Caco-2 (cell line): ENCODE results near the gene LRRC27. TPM values are rescaled to one million over a fixed set of nuclear protein-coding genes. Genes with fewer than 3 reads are reported as not detected.

Experiments
- BruUV-seq: library from RNA; stranded (reverse); fragments of 400-500 nt; replicated peaks from 2 replicates; lab custom pipeline; 2021; lab: Mats Ljungman, UMichigan
- CTCF ChIA-PET: fragments of 300-600 bp; sonication (Branson Sonifier 250); formaldehyde crosslinking; loops from one replicate; lab custom pipeline; 2022; ENCODE audit warnings: antibody characterized with exemption; lab: Charles Lee
- POLR2A ChIA-PET: fragments of 300-600 bp; sonication (Branson Sonifier 250); formaldehyde crosslinking; loops from one replicate; lab custom pipeline; 2022; ENCODE audit warnings: antibody characterized with exemption; lab: Charles Lee
- DNase-seq, 2 experiments: peaks; one replicate each; pipeline versions ENCODE4 v3.0.0 to v3.0.0-alpha.2; 2020 to 2022
- H3K27me3 ChIP-seq: replicated peaks from 2 replicates; pipeline ENCODE4 v1.6.0; 2011; ENCODE audit warnings: low read length; ENCODE audit not compliant: control insufficient read depth, insufficient read depth
- H3K36me3 ChIP-seq: 2 replicates; pipeline ENCODE4 v1.5.1; 2011; ENCODE audit warnings: low read length; ENCODE audit not compliant: control insufficient read depth, insufficient read depth
- H3K4me1 ChIP-seq: fragments of 250-450 bp; sonication (Bioruptor Pico); 2 replicates; pipeline ENCODE4 v1.5.1; 2020; ENCODE audit warnings: mild to moderate bottlenecking
- H3K4me3 ChIP-seq: 2 replicates; pipeline ENCODE4 v1.5.1; 2011; ENCODE audit warnings: low read depth, mild to moderate bottlenecking, control low read depth, low read length
- H3K9me3 ChIP-seq: fragments of 250-450 bp; sonication (Bioruptor Pico); 2 replicates; pipeline ENCODE4 v1.5.1; 2020; ENCODE audit warnings: mild to moderate bottlenecking, moderate library complexity
- H3K27ac Mint-ChIP-seq: one replicate; pipeline ENCODE4 v1.8.0; 2022; ENCODE audit warnings: mixed read lengths; ENCODE audit not compliant: unreplicated experiment
- H3K27me3 Mint-ChIP-seq: one replicate; pipeline ENCODE4 v1.8.0; 2022; ENCODE audit warnings: mixed read lengths; ENCODE audit not compliant: insufficient read depth, unreplicated experiment
- H3K36me3 Mint-ChIP-seq: one replicate; pipeline ENCODE4 v1.8.0; 2022; ENCODE audit warnings: mild to moderate bottlenecking, mixed read lengths; ENCODE audit not compliant: insufficient read depth, unreplicated experiment
- H3K4me1 Mint-ChIP-seq: one replicate; pipeline ENCODE4 v1.8.0; 2022; ENCODE audit warnings: low read depth, mixed read lengths; ENCODE audit not compliant: unreplicated experiment
- H3K4me3 Mint-ChIP-seq: one replicate; pipeline ENCODE4 v1.8.0; 2022; ENCODE audit warnings: mild to moderate bottlenecking, moderate library complexity, mixed read lengths; ENCODE audit not compliant: unreplicated experiment
- H3K9me3 Mint-ChIP-seq: one replicate; pipeline ENCODE4 v1.8.0; 2022; ENCODE audit warnings: mixed read lengths; ENCODE audit not compliant: unreplicated experiment
- intact Hi-C: fragments of 100-400 bp; cut with micrococcal nuclease; formaldehyde crosslinking; loops from one replicate; pipeline ENCODE4 v1.10.0; 2022; ENCODE audit not compliant: unreplicated experiment
- total RNA-seq: library from RNA; stranded (reverse); gene quantifications from 2 replicates; pipeline ENCODE4 v1.2.3, GENCODE V29; 2022
- TF ChIP-seq, protein P1 (sequence below), 2 experiments: fragments of 200-600 bp in 1 of 2; IDR thresholded peaks; 1 replicate in 1 of 2; 2 replicates in 1 of 2; pipeline versions ENCODE4 v1.5.1 to v1.8.0; 2011 to 2022; ENCODE audit warnings: antibody characterized with exemption in 1 of 2, control low read depth in 1 of 2, inconsistent platforms in 1 of 2, low read depth in 1 of 2, low read length in 1 of 2, mild to moderate bottlenecking in 1 of 2, moderate library complexity in 1 of 2; ENCODE audit not compliant: insufficient read depth in 1 of 2, severe bottlenecking in 1 of 2, unreplicated experiment in 1 of 2

The LRRC27 gene
- total RNA-seq, 1 experiment from 2014 or later = 11.7 TPM

- H3K27me3 ChIP-seq = no peaks in the 10 kb centered on the region
- Mint-ChIP-seq H3K4me3 (no peak overlapping the region), H3K9me3 (no peaks in the 10 kb centered on the region), H3K36me3 (no peaks in the 10 kb centered on the region), H3K4me1 (no peaks in the 10 kb centered on the region), H3K27me3 (no peaks in the 10 kb centered on the region), H3K27ac (no peak overlapping the region)
- no peaks in the 10 kb centered on the region for H3K36me3 ChIP-seq
- no peaks in the 10 kb centered on the region for H3K9me3 ChIP-seq
- no peaks in the 10 kb centered on the region for H3K4me1 ChIP-seq
- POLR2A ChIA-PET = no interaction called here
- TF ChIP-seq, protein P1, sequence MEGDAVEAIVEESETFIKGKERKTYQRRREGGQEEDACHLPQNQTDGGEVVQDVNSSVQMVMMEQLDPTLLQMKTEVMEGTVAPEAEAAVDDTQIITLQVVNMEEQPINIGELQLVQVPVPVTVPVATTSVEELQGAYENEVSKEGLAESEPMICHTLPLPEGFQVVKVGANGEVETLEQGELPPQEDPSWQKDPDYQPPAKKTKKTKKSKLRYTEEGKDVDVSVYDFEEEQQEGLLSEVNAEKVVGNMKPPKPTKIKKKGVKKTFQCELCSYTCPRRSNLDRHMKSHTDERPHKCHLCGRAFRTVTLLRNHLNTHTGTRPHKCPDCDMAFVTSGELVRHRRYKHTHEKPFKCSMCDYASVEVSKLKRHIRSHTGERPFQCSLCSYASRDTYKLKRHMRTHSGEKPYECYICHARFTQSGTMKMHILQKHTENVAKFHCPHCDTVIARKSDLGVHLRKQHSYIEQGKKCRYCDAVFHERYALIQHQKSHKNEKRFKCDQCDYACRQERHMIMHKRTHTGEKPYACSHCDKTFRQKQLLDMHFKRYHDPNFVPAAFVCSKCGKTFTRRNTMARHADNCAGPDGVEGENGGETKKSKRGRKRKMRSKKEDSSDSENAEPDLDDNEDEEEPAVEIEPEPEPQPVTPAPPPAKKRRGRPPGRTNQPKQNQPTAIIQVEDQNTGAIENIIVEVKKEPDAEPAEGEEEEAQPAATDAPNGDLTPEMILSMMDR (IDR thresholded peaks at IDR 0.05; ENCODE audit: insufficient read depth in 1 of 2, low read depth in 1 of 2, low read length in 1 of 2, severe bottlenecking in 1 of 2, unreplicated experiment in 1 of 2) = no peak
- CTCF ChIA-PET = no interaction called here
- intact Hi-C loops = no loop called here
- BruUV-seq = no TSS peak
- peak in 1 of 2 experiments; percentile 17 for DNase-seq
- H3K4me3 ChIP-seq = no peak overlapping the region
Observed at GRCh38 chr10:132296666-132297443, 35.1 kb upstream of the LRRC27 start.

DNA sequence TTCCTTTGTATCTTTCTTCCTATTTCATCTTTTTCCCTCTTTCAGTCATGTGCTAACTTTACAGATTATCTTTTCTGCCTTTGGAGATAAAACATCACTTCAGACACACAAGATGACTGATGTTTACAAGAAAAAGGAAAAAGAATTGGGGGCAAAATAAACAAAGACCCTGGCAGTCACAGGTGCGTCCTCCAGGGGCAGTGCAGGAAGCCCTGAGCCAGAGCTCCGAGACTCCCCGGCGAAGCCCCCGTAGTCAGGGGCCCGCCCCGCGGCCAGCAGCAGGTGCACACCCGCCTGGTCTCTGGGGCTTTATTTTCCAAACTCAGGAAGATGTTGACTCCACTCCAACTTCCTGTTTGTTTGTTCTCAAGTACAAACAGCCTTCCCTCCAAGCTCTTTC is 34.5 kb upstream of the LRRC27 start:
- CTCF ChIA-PET = no interaction called here
- Histone ChIP-seq H3K36me3 (no peaks in the 10 kb centered on the region), H3K4me3 (no peak overlapping the region), H3K4me1 (no peaks in the 10 kb centered on the region), H3K27me3 (no peaks in the 10 kb centered on the region), H3K9me3 (no peaks in the 10 kb centered on the region)
- no TSS peak for BruUV-seq
- H3K9me3 Mint-ChIP-seq = no peaks in the 10 kb centered on the region
- POLR2A ChIA-PET = no interaction called here
- H3K4me1 Mint-ChIP-seq = no peaks in the 10 kb centered on the region
- intact Hi-C loops = no loop called here
- H3K27ac Mint-ChIP-seq = no peak overlapping the region
- H3K27me3 Mint-ChIP-seq = no peaks in the 10 kb centered on the region
- no peak overlapping the region for H3K4me3 Mint-ChIP-seq
- H3K36me3 Mint-ChIP-seq = no peaks in the 10 kb centered on the region
- TF ChIP-seq, protein P1 (IDR thresholded peaks at IDR 0.05; ENCODE audit: insufficient read depth in 1 of 2, low read depth in 1 of 2, low read length in 1 of 2, severe bottlenecking in 1 of 2, unreplicated experiment in 1 of 2) = no peak
- DNase-seq = no peak

- CTCF ChIA-PET = no interaction called here
- intact Hi-C loops = no loop called here
- TF ChIP-seq, protein P1 (IDR thresholded peaks at IDR 0.05; ENCODE audit: insufficient read depth in 1 of 2, low read depth in 1 of 2, low read length in 1 of 2, severe bottlenecking in 1 of 2, unreplicated experiment in 1 of 2) = no peak
Observed at GRCh38 chr10:132298038-132298881, 33.7 kb upstream of the LRRC27 start.

More at GRCh38 chr10:132298038-132298881, 33.7 kb upstream of the LRRC27 start:
- DNase-seq = peak in 1 of 2 experiments; percentile 31
- Mint-ChIP-seq H3K27ac (no peak overlapping the region), H3K36me3 (no peaks in the 10 kb centered on the region), H3K4me3 (no peak overlapping the region), H3K27me3 (no peaks in the 10 kb centered on the region), H3K4me1 (no peaks in the 10 kb centered on the region), H3K9me3 (no peaks in the 10 kb centered on the region)
- no peaks in the 10 kb centered on the region for H3K4me1 ChIP-seq
- H3K4me3 ChIP-seq = no peak overlapping the region
- no peaks in the 10 kb centered on the region for H3K27me3 ChIP-seq
- H3K9me3 ChIP-seq = no peaks in the 10 kb centered on the region
- POLR2A ChIA-PET = no interaction called here
- no peaks in the 10 kb centered on the region for H3K36me3 ChIP-seq
- no TSS peak for BruUV-seq
